Mucosa of stomach (tissue), 1 donor: ENCODE results near the gene FICD.

ENCODE experiments used
- H3K27me3 ChIP-seq: one replicate; pipeline ENCODE4 v1.7.0; 2013; ENCODE audit warnings: mild to moderate bottlenecking, low read length; ENCODE audit not compliant: control insufficient read depth, insufficient read depth
- H3K36me3 ChIP-seq: one replicate; pipeline ENCODE4 v1.7.0; 2013; ENCODE audit warnings: low read length; ENCODE audit not compliant: control insufficient read depth, insufficient read depth
- H3K4me1 ChIP-seq: one replicate; pipeline ENCODE4 v1.7.0; 2013; ENCODE audit warnings: mild to moderate bottlenecking, low read length; ENCODE audit not compliant: control insufficient read depth, insufficient read depth
- H3K4me3 ChIP-seq: one replicate; pipeline ENCODE4 v1.7.0; 2013; ENCODE audit warnings: low read length
- H3K9ac ChIP-seq: one replicate; pipeline ENCODE4 v1.7.0; 2013; ENCODE audit warnings: mild to moderate bottlenecking, low read length, moderate library complexity
- H3K9me3 ChIP-seq: one replicate; pipeline ENCODE4 v1.7.0; 2013; ENCODE audit warnings: mild to moderate bottlenecking, low read length, moderate library complexity; ENCODE audit not compliant: control insufficient read depth
- donor health status: Pancreatic carcinoma.

FICD gene

GRCh38 chr12:108509806-108510205, 5.3 kb upstream of the FICD start:
- Histone ChIP-seq H3K27me3 (no peaks in the 10 kb centered on the region), H3K4me1 (no peaks in the 10 kb centered on the region), H3K9me3 (no peaks in the 10 kb centered on the region), H3K9ac (no peak overlapping the region), H3K4me3 (no peak overlapping the region), H3K36me3 (no peaks in the 10 kb centered on the region)

GRCh38 chr12:108510836-108511235, 4.2 kb upstream of the FICD start:
- no peaks in the 10 kb centered on the region for H3K27me3 ChIP-seq
- no peak overlapping the region for H3K9ac ChIP-seq
- peaks cover 3% of the 10 kb centered on the region for H3K4me1 ChIP-seq
- no peaks in the 10 kb centered on the region for H3K9me3 ChIP-seq
- H3K36me3 ChIP-seq = no peaks in the 10 kb centered on the region
- H3K4me3 ChIP-seq = no peak overlapping the region

GRCh38 chr12:108511633-108512540, 3.2 kb upstream of the FICD start:
- no peaks in the 10 kb centered on the region for H3K36me3 ChIP-seq
- no peaks in the 10 kb centered on the region for H3K9me3 ChIP-seq
- no peak overlapping the region for H3K4me3 ChIP-seq
- H3K27me3 ChIP-seq = no peaks in the 10 kb centered on the region
- no peak overlapping the region for H3K9ac ChIP-seq
- H3K4me1 ChIP-seq = peaks cover 13% of the 10 kb centered on the region

GRCh38 chr12:108514468-108514972, 557 bp upstream of the FICD start:
- Histone ChIP-seq H3K4me3 (no peak overlapping the region), H3K27me3 (no peaks in the 10 kb centered on the region), H3K36me3 (peaks cover 10% of the 10 kb centered on the region), H3K4me1 (peaks cover 13% of the 10 kb centered on the region), H3K9me3 (no peaks in the 10 kb centered on the region), H3K9ac (no peak overlapping the region)

GRCh38 chr12:108515916-108516315, 839 bp downstream of the FICD start:
- Histone ChIP-seq H3K27me3 (no peaks in the 10 kb centered on the region), H3K9me3 (no peaks in the 10 kb centered on the region), H3K4me1 (peaks cover 13% of the 10 kb centered on the region)

GRCh38 chr12:108516511-108517275, 1.6 kb downstream of the FICD start:
- Histone ChIP-seq H3K36me3 (peaks cover 10% of the 10 kb centered on the region), H3K4me1 (peaks cover 13% of the 10 kb centered on the region), H3K27me3 (no peaks in the 10 kb centered on the region), H3K9ac (peak overlapping the region; percentile 82), H3K4me3 (peak overlapping the region; percentile 74), H3K9me3 (no peaks in the 10 kb centered on the region)

More at GRCh38 chr12:108515916-108516315, 839 bp downstream of the FICD start:
- Histone ChIP-seq H3K9ac (peak overlapping the region; percentile 82), H3K4me3 (peak overlapping the region; percentile 74), H3K36me3 (peaks cover 10% of the 10 kb centered on the region)

GRCh38 chr12:108517288-108518100, 2.4 kb downstream of the FICD start:
- H3K4me3 ChIP-seq = no peak overlapping the region
- no peaks in the 10 kb centered on the region for H3K9me3 ChIP-seq
- peaks cover 10% of the 10 kb centered on the region for H3K36me3 ChIP-seq
- no peak overlapping the region for H3K9ac ChIP-seq
- no peaks in the 10 kb centered on the region for H3K27me3 ChIP-seq
- peaks cover 13% of the 10 kb centered on the region for H3K4me1 ChIP-seq

- H3K9me3 ChIP-seq = no peaks in the 10 kb centered on the region
- peaks cover 13% of the 10 kb centered on the region for H3K4me1 ChIP-seq
- no peak overlapping the region for H3K9ac ChIP-seq
- no peak overlapping the region for H3K4me3 ChIP-seq
- peaks cover 10% of the 10 kb centered on the region for H3K36me3 ChIP-seq
- no peaks in the 10 kb centered on the region for H3K27me3 ChIP-seq
These were observed 3.1 kb downstream of the FICD start for GRCh38 chr12:108518101-108518715.

- peaks cover 13% of the 10 kb centered on the region for H3K36me3 ChIP-seq
- H3K9ac ChIP-seq = no peak overlapping the region
- H3K27me3 ChIP-seq = no peaks in the 10 kb centered on the region
- H3K9me3 ChIP-seq = no peaks in the 10 kb centered on the region
- H3K4me3 ChIP-seq = no peak overlapping the region
- H3K4me1 ChIP-seq = peaks cover 13% of the 10 kb centered on the region
These were observed 3.8 kb downstream of the FICD start for GRCh38 chr12:108518716-108519496.

GRCh38 chr12:108519558-108519957, 4.5 kb downstream of the FICD start:
- Histone ChIP-seq H3K9ac (no peak overlapping the region), H3K27me3 (no peaks in the 10 kb centered on the region), H3K4me3 (no peak overlapping the region), H3K36me3 (peaks cover 19% of the 10 kb centered on the region), H3K9me3 (no peaks in the 10 kb centered on the region), H3K4me1 (peaks cover 13% of the 10 kb centered on the region)

GRCh38 chr12:108523365-108523764, 8.3 kb downstream of the FICD start:
- H3K4me3 ChIP-seq = no peak overlapping the region
- H3K36me3 ChIP-seq = peaks cover 38% of the 10 kb centered on the region
- H3K9me3 ChIP-seq = no peaks in the 10 kb centered on the region
- H3K27me3 ChIP-seq = no peaks in the 10 kb centered on the region
- no peaks in the 10 kb centered on the region for H3K4me1 ChIP-seq
- no peak overlapping the region for H3K9ac ChIP-seq
